NCI-H1694 (cell line): ENCODE data around the gene NAGA.
"Not testable (repeated sequence)": the region's sequence is repeated elsewhere in the genome, so short reads cannot be mapped to it uniquely, and the experiment has no call there.

Experiments used
- DNase-seq: peaks from one replicate; lab custom pipeline; 2025; lab: John Stamatoyannopoulos, UW

The NAGA gene

GRCh38 chr22:42074846-42075676 is 4.4 kb upstream of the NAGA start:
- no peak for DNase-seq

- DNase-seq, result no peak
Observed at GRCh38 chr22:42074132-42074811, 3.7 kb upstream of the NAGA start, which contains the start of gene PHETA2. Gene PHETA2 (plus strand): TSS chr22:42074248. CDS start chr22:42077294, 3,046 bp downstream.

- DNase-seq, result no peak
Observed at GRCh38 chr22:42073621-42074041, 3.0 kb upstream of the NAGA start.

GRCh38 chr22:42072606-42073330 is 2.2 kb upstream of the NAGA start:
- no peak for DNase-seq

GRCh38 chr22:42071508-42071907 is 896 bp upstream of the NAGA start:
- DNase-seq, result not testable (repeated sequence)

GRCh38 chr22:42069801-42070516 is 653 bp downstream of the NAGA start:
- no peak for DNase-seq

- no peak for DNase-seq
Observed at GRCh38 chr22:42068291-42068690, 2.3 kb downstream of the NAGA start.

- no peak for DNase-seq
Observed at GRCh38 chr22:42067671-42068251, 2.9 kb downstream of the NAGA start.

- no peak for DNase-seq
Observed at GRCh38 chr22:42066937-42067336, 3.7 kb downstream of the NAGA start.

GRCh38 chr22:42066126-42066761 is 4.4 kb downstream of the NAGA start:
- DNase-seq, result no peak

GRCh38 chr22:42065438-42066125 is 5.0 kb downstream of the NAGA start:
- no peak for DNase-seq

GRCh38 chr22:42064629-42065028 is 6.0 kb downstream of the NAGA start:
- no peak for DNase-seq

- DNase-seq, result no peak
Observed at GRCh38 chr22:42062506-42063170, 8.0 kb downstream of the NAGA start.

GRCh38 chr22:42061041-42061440 is 9.6 kb downstream of the NAGA start:
- DNase-seq, result no peak

- no peak for DNase-seq
Observed at GRCh38 chr22:42060489-42060888, 10.1 kb downstream of the NAGA start.

GRCh38 chr22:42056757-42057511 is 13.7 kb downstream of the NAGA start:
- no peak for DNase-seq

- no peak for DNase-seq
Observed at GRCh38 chr22:42052765-42053164, 17.8 kb downstream of the NAGA start.

GRCh38 chr22:42050641-42051180 is 19.9 kb downstream of the NAGA start:
- no peak for DNase-seq

- no peak for DNase-seq
Observed at GRCh38 chr22:42041784-42042183, 28.8 kb downstream of the NAGA start.
